Measurements from ENCODE around the gene NFKBIB. TPM values are rescaled to one million over a fixed set of nuclear protein-coding genes. Genes with fewer than 3 reads are reported as not detected.

The NFKBIB gene
- total and polyA plus RNA-seq, 2 of the 13 experiments (the other 11 are each of a cell fraction or from before 2014, with no cell fraction given): 8.6 to 14.9 TPM

DNA sequence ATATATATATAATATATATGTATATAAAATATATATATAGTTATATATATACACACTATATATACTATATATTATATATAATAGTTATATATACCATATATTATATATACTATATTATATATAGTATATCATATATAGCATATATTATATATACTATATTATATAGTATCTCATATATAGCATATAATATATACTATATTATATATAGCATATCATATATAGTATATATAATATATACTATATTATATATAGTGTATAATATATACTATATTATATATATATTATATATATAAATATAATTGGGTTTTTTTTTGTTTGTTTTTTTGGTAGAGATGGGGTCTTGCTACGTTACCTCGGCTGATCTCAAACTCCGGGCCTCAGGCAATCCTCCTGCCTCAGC, 38.4 kb upstream of the NFKBIB start:
- in situ Hi-C loops (cut with HindIII; ENCODE audit: extremely low pct_ligation_motif_present, low pct_unique_long_range_greater_than_20kb): no loop called here
- Histone ChIP-seq H3K9ac (ENCODE audit: insufficient read depth, low read depth, low read length) (no peak overlapping the region), H2AFZ (ENCODE audit: low read length) (no peak overlapping the region), H3K27ac (ENCODE audit: extremely low read length, insufficient read depth, low read length) (no peak overlapping the region), H3K79me2 (ENCODE audit: insufficient read depth, low read length) (no peaks in the 10 kb centered on the region), H3K4me2 (ENCODE audit: low read depth, low read length) (no peak overlapping the region), H3K36me3 (replicated peaks in 1 of 2; ENCODE audit: control insufficient read depth in 1 of 2, insufficient read depth in 2 of 2, low read length in 2 of 2) (no peaks in the 10 kb centered on the region), H3K4me3 (replicated peaks in 1 of 3; ENCODE audit: insufficient read depth in 1 of 3, low read depth in 2 of 3, low read length in 3 of 3) (no peak overlapping the region), H4K20me1 (ENCODE audit: insufficient read depth, low read length) (no peaks in the 10 kb centered on the region), H3K9me3 (ENCODE audit: low read length) (no peaks in the 10 kb centered on the region), H3K4me1 (ENCODE audit: insufficient read depth, low read length) (peaks cover 62% of the 10 kb centered on the region), H3K27me3 (ENCODE audit: control insufficient read depth in 1 of 2, insufficient read depth in 2 of 2, low read length in 2 of 2) (no peaks in the 10 kb centered on the region)
- ChIA-PET POLR2A (interaction anchor here (1.0 to 2.4 kb wide), 5 partner anchors 10 to 30 kb away, joined by 3 to 12 read pairs (median 10); partner anchors contain the start of gene ECH1), CTCF (ENCODE audit: low intra/inter-chr PET ratio, low total read pairs) (no interaction called here)
- WGBS (ENCODE audit: low lambda C conversion rate): 93% methylated on average over 3 of the region's 3 CpGs
- no peak for TF ChIP-seq RAD21 (CRISPR knock-in tag; IDR thresholded peaks at IDR 0.05)
- no peak for TF ChIP-seq ZNF230 (CRISPR knock-in tag; IDR thresholded peaks at IDR 0.05)
- TF ChIP-seq, protein P1, sequence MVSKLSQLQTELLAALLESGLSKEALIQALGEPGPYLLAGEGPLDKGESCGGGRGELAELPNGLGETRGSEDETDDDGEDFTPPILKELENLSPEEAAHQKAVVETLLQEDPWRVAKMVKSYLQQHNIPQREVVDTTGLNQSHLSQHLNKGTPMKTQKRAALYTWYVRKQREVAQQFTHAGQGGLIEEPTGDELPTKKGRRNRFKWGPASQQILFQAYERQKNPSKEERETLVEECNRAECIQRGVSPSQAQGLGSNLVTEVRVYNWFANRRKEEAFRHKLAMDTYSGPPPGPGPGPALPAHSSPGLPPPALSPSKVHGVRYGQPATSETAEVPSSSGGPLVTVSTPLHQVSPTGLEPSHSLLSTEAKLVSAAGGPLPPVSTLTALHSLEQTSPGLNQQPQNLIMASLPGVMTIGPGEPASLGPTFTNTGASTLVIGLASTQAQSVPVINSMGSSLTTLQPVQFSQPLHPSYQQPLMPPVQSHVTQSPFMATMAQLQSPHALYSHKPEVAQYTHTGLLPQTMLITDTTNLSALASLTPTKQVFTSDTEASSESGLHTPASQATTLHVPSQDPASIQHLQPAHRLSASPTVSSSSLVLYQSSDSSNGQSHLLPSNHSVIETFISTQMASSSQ (IDR thresholded peaks at IDR 0.05; ENCODE audit: low read depth): no peak
- TF ChIP-seq, protein P1 (CRISPR knock-in tag; IDR thresholded peaks at IDR 0.05; ENCODE audit: borderline replicate concordance): no peak
- TF ChIP-seq ZBTB7B (CRISPR knock-in tag; IDR thresholded peaks at IDR 0.05): no peak
- TF ChIP-seq FOSL2 (CRISPR knock-in tag; IDR thresholded peaks at IDR 0.05): no peak
- ATAC-seq (no peak), FAIRE-seq (no peak), DNase-seq (ENCODE audit: low spot score) (no peak)
- intact Hi-C loops (cut with micrococcal nuclease; ENCODE audit: unreplicated experiment): no loop called here
- BruUV-seq (replicated peaks): no TSS peak
